Liver (tissue), 3 donors: ENCODE data around the gene NTM.

Experiments used
- FOXA1 ChIP-seq: IDR thresholded peaks from 2 replicates; pipeline ENCODE4 v1.6.1; 2016; ENCODE audit warnings: antibody characterized with exemption
- GABPA ChIP-seq, 2 donors: IDR thresholded peaks in 1 of 2; conservative IDR thresholded peaks in 1 of 2; 2 replicates each; pipeline ENCODE4 v1.6.1; 2016; ENCODE audit warnings: antibody characterized with exemption in 2 of 2, mild to moderate bottlenecking in 1 of 2, moderate library complexity in 1 of 2
- NR2F2 ChIP-seq: IDR thresholded peaks from 2 replicates; pipeline ENCODE4 v1.6.1; 2016; ENCODE audit warnings: antibody characterized with exemption
- RAD21 ChIP-seq, 2 donors: IDR thresholded peaks; 2 replicates each; pipeline ENCODE4 v1.6.1; 2016; ENCODE audit warnings: antibody characterized with exemption in 2 of 2, mild to moderate bottlenecking in 2 of 2
- RXRA ChIP-seq, 2 donors: IDR thresholded peaks; 2 replicates each; pipeline ENCODE4 v1.6.1; 2017 to 2018; ENCODE audit warnings: antibody characterized with exemption in 2 of 2, mild to moderate bottlenecking in 1 of 2
- SP1 ChIP-seq: IDR thresholded peaks from 2 replicates; pipeline ENCODE4 v1.6.1; 2018; ENCODE audit warnings: antibody characterized with exemption, mild to moderate bottlenecking
- TAF1 ChIP-seq: conservative IDR thresholded peaks from 2 replicates; pipeline ENCODE4 v1.6.1; 2016; ENCODE audit warnings: antibody characterized with exemption, mild to moderate bottlenecking
- YY1 ChIP-seq: IDR thresholded peaks from 2 replicates; pipeline ENCODE4 v1.6.1; 2016; ENCODE audit warnings: antibody characterized with exemption, mild to moderate bottlenecking
- TF ChIP-seq, protein P1 (sequence below): IDR thresholded peaks from 2 replicates; pipeline ENCODE4 v1.6.1; 2016; ENCODE audit warnings: antibody characterized with exemption
- TF ChIP-seq, protein P2 (sequence below): fragments of 150-350 bp; IDR thresholded peaks from 2 replicates; pipeline ENCODE4 v1.5.1; 2017; ENCODE audit warnings: improper control_type of control experiment, low read depth, low read length; ENCODE audit not compliant: missing input control
- TF ChIP-seq, protein P3 (sequence below): IDR thresholded peaks from 2 replicates; pipeline ENCODE4 v1.6.1; 2016; ENCODE audit warnings: antibody characterized with exemption
- TF ChIP-seq, protein P4 (sequence below): IDR thresholded peaks from 2 replicates; pipeline ENCODE4 v1.6.1; 2016; ENCODE audit warnings: antibody characterized with exemption, mild to moderate bottlenecking
- TF ChIP-seq, protein P5 (sequence below): IDR thresholded peaks from 2 replicates; pipeline ENCODE4 v1.6.1; 2016; ENCODE audit warnings: antibody characterized with exemption
- donor health status: healthy.
- donor health status: healthy.

DNA sequence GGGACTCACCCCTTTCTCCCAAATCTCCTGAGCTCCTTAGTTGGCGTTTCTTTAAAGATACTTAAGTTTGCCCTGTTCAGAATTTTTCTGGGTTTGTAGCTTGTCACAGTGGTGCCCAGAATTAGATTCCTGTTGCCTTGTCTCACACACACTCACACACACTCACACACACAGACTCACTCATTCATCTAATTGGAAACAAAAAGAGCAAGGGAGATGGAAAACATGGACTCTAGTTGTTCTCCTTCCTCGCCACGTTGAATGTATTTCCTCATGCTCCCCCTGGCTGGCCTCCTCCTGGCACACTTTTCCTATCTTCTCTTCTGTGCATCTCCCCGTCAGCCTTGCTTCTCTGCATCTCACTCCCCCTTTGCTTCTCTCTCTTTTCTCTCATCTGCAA lies 752.3 kb downstream of the NTM start:
- TF ChIP-seq SP1 (no peak), TAF1 (no peak), RAD21 (IDR thresholded peaks at IDR 0.05) (no peak), YY1 (no peak), GABPA (IDR thresholded peaks at IDR 0.05 in 1 of 2, conservative IDR thresholded peaks at IDR 0.05 in 1 of 2) (no peak), FOXA1 (no peak), RXRA (IDR thresholded peaks at IDR 0.05) (no peak), NR2F2 (no peak)
- TF ChIP-seq, protein P1, sequence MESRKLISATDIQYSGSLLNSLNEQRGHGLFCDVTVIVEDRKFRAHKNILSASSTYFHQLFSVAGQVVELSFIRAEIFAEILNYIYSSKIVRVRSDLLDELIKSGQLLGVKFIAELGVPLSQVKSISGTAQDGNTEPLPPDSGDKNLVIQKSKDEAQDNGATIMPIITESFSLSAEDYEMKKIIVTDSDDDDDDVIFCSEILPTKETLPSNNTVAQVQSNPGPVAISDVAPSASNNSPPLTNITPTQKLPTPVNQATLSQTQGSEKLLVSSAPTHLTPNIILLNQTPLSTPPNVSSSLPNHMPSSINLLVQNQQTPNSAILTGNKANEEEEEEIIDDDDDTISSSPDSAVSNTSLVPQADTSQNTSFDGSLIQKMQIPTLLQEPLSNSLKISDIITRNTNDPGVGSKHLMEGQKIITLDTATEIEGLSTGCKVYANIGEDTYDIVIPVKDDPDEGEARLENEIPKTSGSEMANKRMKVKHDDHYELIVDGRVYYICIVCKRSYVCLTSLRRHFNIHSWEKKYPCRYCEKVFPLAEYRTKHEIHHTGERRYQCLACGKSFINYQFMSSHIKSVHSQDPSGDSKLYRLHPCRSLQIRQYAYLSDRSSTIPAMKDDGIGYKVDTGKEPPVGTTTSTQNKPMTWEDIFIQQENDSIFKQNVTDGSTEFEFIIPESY: no peak
- TF ChIP-seq, protein P2, sequence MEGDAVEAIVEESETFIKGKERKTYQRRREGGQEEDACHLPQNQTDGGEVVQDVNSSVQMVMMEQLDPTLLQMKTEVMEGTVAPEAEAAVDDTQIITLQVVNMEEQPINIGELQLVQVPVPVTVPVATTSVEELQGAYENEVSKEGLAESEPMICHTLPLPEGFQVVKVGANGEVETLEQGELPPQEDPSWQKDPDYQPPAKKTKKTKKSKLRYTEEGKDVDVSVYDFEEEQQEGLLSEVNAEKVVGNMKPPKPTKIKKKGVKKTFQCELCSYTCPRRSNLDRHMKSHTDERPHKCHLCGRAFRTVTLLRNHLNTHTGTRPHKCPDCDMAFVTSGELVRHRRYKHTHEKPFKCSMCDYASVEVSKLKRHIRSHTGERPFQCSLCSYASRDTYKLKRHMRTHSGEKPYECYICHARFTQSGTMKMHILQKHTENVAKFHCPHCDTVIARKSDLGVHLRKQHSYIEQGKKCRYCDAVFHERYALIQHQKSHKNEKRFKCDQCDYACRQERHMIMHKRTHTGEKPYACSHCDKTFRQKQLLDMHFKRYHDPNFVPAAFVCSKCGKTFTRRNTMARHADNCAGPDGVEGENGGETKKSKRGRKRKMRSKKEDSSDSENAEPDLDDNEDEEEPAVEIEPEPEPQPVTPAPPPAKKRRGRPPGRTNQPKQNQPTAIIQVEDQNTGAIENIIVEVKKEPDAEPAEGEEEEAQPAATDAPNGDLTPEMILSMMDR: no peak
- TF ChIP-seq, protein P3, sequence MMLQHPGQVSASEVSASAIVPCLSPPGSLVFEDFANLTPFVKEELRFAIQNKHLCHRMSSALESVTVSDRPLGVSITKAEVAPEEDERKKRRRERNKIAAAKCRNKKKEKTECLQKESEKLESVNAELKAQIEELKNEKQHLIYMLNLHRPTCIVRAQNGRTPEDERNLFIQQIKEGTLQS: no peak
- TF ChIP-seq, protein P4, sequence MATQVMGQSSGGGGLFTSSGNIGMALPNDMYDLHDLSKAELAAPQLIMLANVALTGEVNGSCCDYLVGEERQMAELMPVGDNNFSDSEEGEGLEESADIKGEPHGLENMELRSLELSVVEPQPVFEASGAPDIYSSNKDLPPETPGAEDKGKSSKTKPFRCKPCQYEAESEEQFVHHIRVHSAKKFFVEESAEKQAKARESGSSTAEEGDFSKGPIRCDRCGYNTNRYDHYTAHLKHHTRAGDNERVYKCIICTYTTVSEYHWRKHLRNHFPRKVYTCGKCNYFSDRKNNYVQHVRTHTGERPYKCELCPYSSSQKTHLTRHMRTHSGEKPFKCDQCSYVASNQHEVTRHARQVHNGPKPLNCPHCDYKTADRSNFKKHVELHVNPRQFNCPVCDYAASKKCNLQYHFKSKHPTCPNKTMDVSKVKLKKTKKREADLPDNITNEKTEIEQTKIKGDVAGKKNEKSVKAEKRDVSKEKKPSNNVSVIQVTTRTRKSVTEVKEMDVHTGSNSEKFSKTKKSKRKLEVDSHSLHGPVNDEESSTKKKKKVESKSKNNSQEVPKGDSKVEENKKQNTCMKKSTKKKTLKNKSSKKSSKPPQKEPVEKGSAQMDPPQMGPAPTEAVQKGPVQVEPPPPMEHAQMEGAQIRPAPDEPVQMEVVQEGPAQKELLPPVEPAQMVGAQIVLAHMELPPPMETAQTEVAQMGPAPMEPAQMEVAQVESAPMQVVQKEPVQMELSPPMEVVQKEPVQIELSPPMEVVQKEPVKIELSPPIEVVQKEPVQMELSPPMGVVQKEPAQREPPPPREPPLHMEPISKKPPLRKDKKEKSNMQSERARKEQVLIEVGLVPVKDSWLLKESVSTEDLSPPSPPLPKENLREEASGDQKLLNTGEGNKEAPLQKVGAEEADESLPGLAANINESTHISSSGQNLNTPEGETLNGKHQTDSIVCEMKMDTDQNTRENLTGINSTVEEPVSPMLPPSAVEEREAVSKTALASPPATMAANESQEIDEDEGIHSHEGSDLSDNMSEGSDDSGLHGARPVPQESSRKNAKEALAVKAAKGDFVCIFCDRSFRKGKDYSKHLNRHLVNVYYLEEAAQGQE: no peak
- TF ChIP-seq, protein P5, sequence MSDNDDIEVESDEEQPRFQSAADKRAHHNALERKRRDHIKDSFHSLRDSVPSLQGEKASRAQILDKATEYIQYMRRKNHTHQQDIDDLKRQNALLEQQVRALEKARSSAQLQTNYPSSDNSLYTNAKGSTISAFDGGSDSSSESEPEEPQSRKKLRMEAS: no peak
